PC-3 (cell line): ENCODE measurements around the gene PLA2G3. TPM values are rescaled to one million over a fixed set of nuclear protein-coding genes. Genes with fewer than 3 reads are reported as not detected.

Experiments
- ATAC-seq: fragments of 200-7000 bp; cut with Tn5 transposase; 2 replicates; pipeline ENCODE4 v1.9.1; 2020; ENCODE audit warnings: mild to moderate bottlenecking, moderate library complexity
- BruUV-seq: library from RNA; stranded (reverse); fragments of 400-500 nt; replicated peaks from 2 replicates; lab custom pipeline; 2021; lab: Mats Ljungman, UMichigan
- CTCF ChIA-PET: fragments of 300-600 bp; sonication (Branson Sonifier 250); formaldehyde crosslinking; loops from one replicate; lab custom pipeline; 2022; ENCODE audit warnings: antibody characterized with exemption; lab: Charles Lee
- POLR2A ChIA-PET: fragments of 300-600 bp; sonication (Branson Sonifier 250); formaldehyde crosslinking; loops from one replicate; lab custom pipeline; 2022; ENCODE audit warnings: antibody characterized with exemption; ENCODE audit not compliant: unreplicated experiment; lab: Charles Lee
- DNase-seq: peaks from one replicate; pipeline ENCODE4 v3.0.0-alpha.2; 2015
- H2AFZ ChIP-seq: fragments of 300-600 bp; sonication (generic); 2 replicates; pipeline ENCODE4 v1.6.0; 2016; ENCODE audit warnings: antibody characterized with exemption, low read length
- H3F3A ChIP-seq: fragments of 300-600 bp; sonication (generic); one replicate; pipeline ENCODE4 v1.6.0; 2017; ENCODE audit warnings: antibody characterized with exemption, low read length, control low read depth, mild to moderate bottlenecking; ENCODE audit not compliant: unreplicated experiment
- H3K27ac ChIP-seq: fragments of 300-600 bp; sonication (generic); 2 replicates; pipeline ENCODE4 v1.5.1; 2016; ENCODE audit warnings: mild to moderate bottlenecking, low read length
- H3K27me3 ChIP-seq: fragments of 300-600 bp; sonication (generic); 2 replicates; pipeline ENCODE4 v1.6.1; 2016; ENCODE audit warnings: low read length, mixed read lengths
- H3K36me3 ChIP-seq: fragments of 300-600 bp; sonication (generic); 2 replicates; pipeline ENCODE4 v1.6.1; 2016; ENCODE audit warnings: low read depth, mixed run types, low read length, mixed read lengths
- H3K4me1 ChIP-seq: fragments of 300-600 bp; sonication (generic); 2 replicates; pipeline ENCODE4 v1.5.1; 2016; ENCODE audit warnings: low read length; ENCODE audit not compliant: insufficient read depth
- H3K4me2 ChIP-seq: fragments of 300-600 bp; sonication (generic); 2 replicates; pipeline ENCODE4 v1.6.0; 2016; ENCODE audit warnings: low read length
- H3K4me3 ChIP-seq: fragments of 300-600 bp; sonication (generic); 2 replicates; pipeline ENCODE4 v1.5.1; 2016; ENCODE audit warnings: mild to moderate bottlenecking, low read length, mixed read lengths
- H3K79me2 ChIP-seq: fragments of 300-600 bp; sonication (generic); 2 replicates; pipeline ENCODE4 v1.6.1; 2017; ENCODE audit warnings: low read length, mixed read lengths
- H3K9ac ChIP-seq: fragments of 300-600 bp; sonication (generic); 2 replicates; pipeline ENCODE4 v1.6.0; 2016; ENCODE audit warnings: mild to moderate bottlenecking, low read length
- H3K9me2 ChIP-seq: fragments of 300-600 bp; sonication (generic); replicated peaks from 2 replicates; pipeline ENCODE4 v1.6.1; 2016; ENCODE audit warnings: mixed run types, low read length, mixed read lengths
- H3K9me3 ChIP-seq: fragments of 300-600 bp; sonication (generic); 2 replicates; pipeline ENCODE4 v1.6.1; 2016; ENCODE audit warnings: low read length, mixed read lengths
- H4K20me1 ChIP-seq: fragments of 300-600 bp; sonication (generic); 2 replicates; pipeline ENCODE4 v1.6.1; 2016; ENCODE audit warnings: low read length, mixed read lengths
- EZH2 ChIP-seq: fragments of 300-600 bp; sonication (generic); IDR thresholded peaks from one replicate; pipeline ENCODE4 v1.6.1; 2017; ENCODE audit warnings: antibody characterized with exemption, mild to moderate bottlenecking, low read length; ENCODE audit not compliant: unreplicated experiment
- EZH2phosphoT487 ChIP-seq: fragments of 300-600 bp; sonication (generic); IDR thresholded peaks from 2 replicates; pipeline ENCODE4 v1.6.1; 2018; ENCODE audit warnings: mild to moderate bottlenecking, antibody characterized with exemption, low read length, borderline replicate concordance
- intact Hi-C: fragments of 100-400 bp; cut with micrococcal nuclease; formaldehyde crosslinking; loops from 2 replicates; pipeline ENCODE4 v1.9.0; 2023
- total RNA-seq: library from RNA; depleted of rRNA; stranded (reverse); fragments of >200 nt; gene quantifications from 2 replicates; pipeline ENCODE4 v1.2.3, GENCODE V29; 2014
- TF ChIP-seq, protein P1 (sequence below): fragments of 300-600 bp; sonication (generic); conservative IDR thresholded peaks from 2 replicates; pipeline ENCODE4 v1.5.1; 2017; ENCODE audit warnings: antibody characterized with exemption, low read depth, mild to moderate bottlenecking, low read length

The PLA2G3 gene
- total RNA-seq, 1 experiment from 2014 or later = not detected

DNA sequence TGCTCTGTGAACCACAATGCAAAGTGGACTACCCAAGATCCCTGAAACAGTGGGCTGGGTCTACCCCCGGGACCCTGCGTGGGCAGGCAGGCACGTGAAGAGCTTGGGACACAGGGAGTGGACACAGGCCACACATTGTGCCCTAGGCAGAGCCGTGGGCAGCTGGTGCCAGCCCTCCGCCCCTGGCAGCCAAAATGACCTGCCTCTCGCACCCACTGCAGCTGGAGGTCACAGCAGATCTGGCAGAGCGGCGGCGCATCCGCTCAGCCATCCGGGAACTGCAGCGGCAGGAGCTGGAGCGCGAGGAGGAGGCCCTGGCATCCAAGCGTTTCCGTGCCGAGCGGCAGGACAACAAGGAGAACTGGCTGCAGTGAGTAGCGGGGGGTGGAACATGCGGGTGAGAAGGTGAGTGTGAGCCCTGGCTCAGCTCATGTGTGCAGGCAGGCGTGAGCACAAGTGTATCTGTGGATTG lies 52.5 kb downstream of the PLA2G3 start:
- BruUV-seq = no TSS peak

DNA sequence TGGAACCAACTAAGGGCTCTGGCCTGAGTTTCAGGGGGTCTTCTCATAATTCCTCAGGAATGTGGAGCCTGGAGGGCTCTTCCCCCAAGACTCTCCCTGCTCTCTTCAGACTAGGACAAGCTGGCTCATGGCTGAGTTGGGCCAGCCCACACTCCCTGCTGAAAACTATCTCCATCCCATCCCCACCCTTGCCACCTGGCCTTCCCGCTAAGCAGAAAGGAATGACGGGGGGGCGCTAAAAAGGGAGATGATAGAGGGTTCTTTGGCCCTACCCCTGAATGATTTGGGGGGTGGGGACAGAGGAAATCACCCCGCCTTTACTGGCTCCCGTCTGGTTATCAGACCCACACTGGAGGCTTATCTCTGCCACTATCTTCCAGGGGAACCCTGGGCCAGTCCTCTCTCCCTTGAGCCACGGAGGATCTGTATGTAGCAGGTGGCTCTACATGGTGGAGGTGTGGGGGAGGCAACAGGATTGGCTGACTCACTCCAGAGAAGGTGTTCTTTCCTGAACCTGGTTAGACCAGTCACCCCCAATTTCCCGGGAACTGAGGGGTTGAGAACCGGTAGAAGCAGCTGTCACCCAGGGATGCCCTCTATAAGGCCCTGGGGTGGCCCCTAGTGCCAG lies 53.5 kb downstream of the PLA2G3 start:
- Histone ChIP-seq H3K9ac (no peak overlapping the region), H3K4me2 (no peak overlapping the region), H4K20me1 (peaks cover 17% of the 10 kb centered on the region; the same call in 1 of the 2 replicates), H3K4me3 (no peak overlapping the region), H3K27me3 (no peaks in the 10 kb centered on the region), H3K36me3 (peaks cover 28% of the 10 kb centered on the region), H3K4me1 (peaks cover 30% of the 10 kb centered on the region), H3K27ac (no peak overlapping the region), H3F3A (no peaks in the 10 kb centered on the region), H3K79me2 (peaks cover 51% of the 10 kb centered on the region), H3K9me2 (no peaks in the 10 kb centered on the region), H2AFZ (no peak overlapping the region), H3K9me3 (no peaks in the 10 kb centered on the region)
- no peak for ATAC-seq
- BruUV-seq = no TSS peak
- POLR2A ChIA-PET = no interaction called here
- CTCF ChIA-PET = no interaction called here
- intact Hi-C loops = no loop called here
- no peak for DNase-seq
- TF ChIP-seq EZH2 (no peak), EZH2phosphoT487 (no peak)
- TF ChIP-seq, protein P1, sequence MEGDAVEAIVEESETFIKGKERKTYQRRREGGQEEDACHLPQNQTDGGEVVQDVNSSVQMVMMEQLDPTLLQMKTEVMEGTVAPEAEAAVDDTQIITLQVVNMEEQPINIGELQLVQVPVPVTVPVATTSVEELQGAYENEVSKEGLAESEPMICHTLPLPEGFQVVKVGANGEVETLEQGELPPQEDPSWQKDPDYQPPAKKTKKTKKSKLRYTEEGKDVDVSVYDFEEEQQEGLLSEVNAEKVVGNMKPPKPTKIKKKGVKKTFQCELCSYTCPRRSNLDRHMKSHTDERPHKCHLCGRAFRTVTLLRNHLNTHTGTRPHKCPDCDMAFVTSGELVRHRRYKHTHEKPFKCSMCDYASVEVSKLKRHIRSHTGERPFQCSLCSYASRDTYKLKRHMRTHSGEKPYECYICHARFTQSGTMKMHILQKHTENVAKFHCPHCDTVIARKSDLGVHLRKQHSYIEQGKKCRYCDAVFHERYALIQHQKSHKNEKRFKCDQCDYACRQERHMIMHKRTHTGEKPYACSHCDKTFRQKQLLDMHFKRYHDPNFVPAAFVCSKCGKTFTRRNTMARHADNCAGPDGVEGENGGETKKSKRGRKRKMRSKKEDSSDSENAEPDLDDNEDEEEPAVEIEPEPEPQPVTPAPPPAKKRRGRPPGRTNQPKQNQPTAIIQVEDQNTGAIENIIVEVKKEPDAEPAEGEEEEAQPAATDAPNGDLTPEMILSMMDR = no peak

More for the DNA sequence above, 52.5 kb downstream of the PLA2G3 start:
- Histone ChIP-seq H3K27ac (no peak overlapping the region), H3K27me3 (no peaks in the 10 kb centered on the region), H3K9me2 (no peaks in the 10 kb centered on the region), H3K9me3 (no peaks in the 10 kb centered on the region), H2AFZ (no peak overlapping the region), H3K79me2 (peaks cover 42% of the 10 kb centered on the region), H4K20me1 (peaks cover 15% of the 10 kb centered on the region; the same call in 1 of the 2 replicates), H3K4me2 (no peak overlapping the region), H3K4me1 (peaks cover 25% of the 10 kb centered on the region), H3K4me3 (no peak overlapping the region), H3F3A (no peaks in the 10 kb centered on the region), H3K9ac (no peak overlapping the region), H3K36me3 (peaks cover 35% of the 10 kb centered on the region)
- ATAC-seq (no peak), DNase-seq (no peak)
- TF ChIP-seq, protein P1 = no peak
- TF ChIP-seq EZH2 (no peak), EZH2phosphoT487 (no peak)
- ChIA-PET CTCF (no interaction called here), POLR2A (no interaction called here)
- intact Hi-C loops = no loop called here

DNA sequence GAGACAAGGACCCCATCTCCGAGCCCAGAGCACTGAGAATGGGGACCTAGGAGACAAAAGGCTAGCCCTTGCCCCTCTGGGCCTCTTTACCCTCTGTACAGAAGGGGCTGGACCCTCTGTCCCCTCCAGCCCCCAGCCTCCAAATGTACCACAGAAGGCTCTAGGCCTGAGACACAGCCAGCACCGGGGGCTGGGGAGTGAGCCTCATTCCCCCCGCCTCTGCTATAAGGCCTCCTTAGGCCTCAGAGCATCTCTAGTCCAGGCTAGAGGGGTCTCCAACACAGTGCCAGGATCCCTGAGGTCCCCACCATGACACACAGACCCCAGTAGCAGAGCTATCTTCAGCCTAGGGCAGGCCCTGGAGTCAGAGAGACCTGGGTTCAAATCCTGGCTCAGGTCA lies 54.4 kb downstream of the PLA2G3 start:
- CTCF ChIA-PET = no interaction called here
- H3F3A ChIP-seq = no peaks in the 10 kb centered on the region
- H3K27ac ChIP-seq = no peak overlapping the region
- DNase-seq (no peak), ATAC-seq (no peak)
- peaks cover 25% of the 10 kb centered on the region for H3K36me3 ChIP-seq
- no peak overlapping the region for H2AFZ ChIP-seq
- H3K9ac ChIP-seq = no peak overlapping the region
- H3K9me3 ChIP-seq = no peaks in the 10 kb centered on the region
- no TSS peak for BruUV-seq
- H3K4me1 ChIP-seq = peaks cover 30% of the 10 kb centered on the region
- no peaks in the 10 kb centered on the region for H3K27me3 ChIP-seq
- H4K20me1 ChIP-seq = peaks cover 17% of the 10 kb centered on the region; the same call in 1 of the 2 replicates
- peaks cover 58% of the 10 kb centered on the region for H3K79me2 ChIP-seq
- no peaks in the 10 kb centered on the region for H3K9me2 ChIP-seq
- TF ChIP-seq EZH2 = no peak
- POLR2A ChIA-PET = no interaction called here
- H3K4me2 ChIP-seq = no peak overlapping the region
- no peak overlapping the region for H3K4me3 ChIP-seq
- intact Hi-C loops = loop anchor here (2.0 kb wide), 1 partner anchor 137 kb away; no protein-coding TSS in a partner anchor
